ENCODE results near the gene QRSL1.
"Not testable (repeated sequence)": the region's sequence is repeated elsewhere in the genome, so short reads cannot be mapped to it uniquely, and the experiment has no call there.

Gene QRSL1, protein sequence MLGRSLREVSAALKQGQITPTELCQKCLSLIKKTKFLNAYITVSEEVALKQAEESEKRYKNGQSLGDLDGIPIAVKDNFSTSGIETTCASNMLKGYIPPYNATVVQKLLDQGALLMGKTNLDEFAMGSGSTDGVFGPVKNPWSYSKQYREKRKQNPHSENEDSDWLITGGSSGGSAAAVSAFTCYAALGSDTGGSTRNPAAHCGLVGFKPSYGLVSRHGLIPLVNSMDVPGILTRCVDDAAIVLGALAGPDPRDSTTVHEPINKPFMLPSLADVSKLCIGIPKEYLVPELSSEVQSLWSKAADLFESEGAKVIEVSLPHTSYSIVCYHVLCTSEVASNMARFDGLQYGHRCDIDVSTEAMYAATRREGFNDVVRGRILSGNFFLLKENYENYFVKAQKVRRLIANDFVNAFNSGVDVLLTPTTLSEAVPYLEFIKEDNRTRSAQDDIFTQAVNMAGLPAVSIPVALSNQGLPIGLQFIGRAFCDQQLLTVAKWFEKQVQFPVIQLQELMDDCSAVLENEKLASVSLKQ

DNA sequence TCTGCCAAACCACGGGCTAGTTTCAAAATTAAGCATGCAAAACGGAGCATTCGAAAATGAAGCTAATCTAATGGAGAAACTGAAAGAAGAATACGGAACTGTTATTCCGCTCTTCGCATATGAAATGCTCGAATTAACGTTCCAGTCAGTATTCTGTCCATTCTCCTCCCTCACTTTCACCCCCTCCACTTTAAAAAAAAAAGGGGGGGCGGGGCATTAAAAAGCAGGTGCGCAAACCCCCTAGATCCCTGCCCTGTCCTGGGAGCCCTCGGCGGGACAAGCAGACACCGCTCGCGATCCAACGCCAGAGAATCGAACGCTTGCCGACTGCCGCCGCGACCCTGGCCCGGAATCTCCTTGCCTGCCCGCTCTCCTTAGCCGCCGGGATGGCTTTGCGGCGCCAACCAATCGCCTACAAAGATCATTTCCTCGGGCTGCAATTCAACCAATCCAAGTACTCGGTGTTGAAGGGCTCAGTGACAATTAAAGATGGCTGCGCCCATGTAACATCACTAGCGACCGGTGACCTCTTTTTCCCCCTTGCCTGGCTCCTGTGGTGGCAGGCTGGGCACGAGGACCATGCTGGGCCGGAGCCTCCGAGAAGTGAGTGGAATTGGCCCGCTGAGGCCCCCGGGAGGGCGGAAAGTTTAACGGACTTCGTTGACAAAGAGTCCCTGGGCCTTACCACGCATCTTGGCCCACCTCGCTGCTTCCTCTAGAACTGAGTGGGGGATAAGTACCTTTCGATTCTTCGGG lies at the start of gene QRSL1, which contains the start of gene RTN4IP1:
QRSL1 (plus strand) TSS at position 476 of the 756 bp plus-strand sequence; CDS start at position 580, 104 bp downstream.
RTN4IP1 (minus strand) TSS at position 396 of the 756 bp plus-strand sequence. CDS start 477 bp downstream, outside the sequence.
- peak; percentile 95 for DNase-seq

DNA sequence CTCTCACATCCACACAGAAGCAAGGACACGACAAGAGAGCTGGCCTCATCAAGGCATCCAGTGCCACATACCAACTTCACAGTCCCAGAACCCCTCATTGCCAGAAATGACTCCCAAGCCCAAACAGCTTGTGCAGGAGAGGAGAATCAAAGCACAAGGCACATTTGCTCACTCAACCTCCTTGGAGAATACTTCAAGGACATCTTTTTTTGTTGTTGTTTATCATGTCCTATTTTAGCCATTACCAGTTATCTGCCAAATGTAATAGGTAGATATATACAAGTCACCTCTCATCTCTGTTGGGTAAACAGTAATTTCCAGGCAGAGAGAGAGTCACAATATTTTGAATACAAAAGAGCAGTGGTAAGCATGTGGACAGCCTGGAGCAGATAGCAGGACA lies 47.9 kb upstream of the QRSL1 start:
- no peak for DNase-seq

DNA sequence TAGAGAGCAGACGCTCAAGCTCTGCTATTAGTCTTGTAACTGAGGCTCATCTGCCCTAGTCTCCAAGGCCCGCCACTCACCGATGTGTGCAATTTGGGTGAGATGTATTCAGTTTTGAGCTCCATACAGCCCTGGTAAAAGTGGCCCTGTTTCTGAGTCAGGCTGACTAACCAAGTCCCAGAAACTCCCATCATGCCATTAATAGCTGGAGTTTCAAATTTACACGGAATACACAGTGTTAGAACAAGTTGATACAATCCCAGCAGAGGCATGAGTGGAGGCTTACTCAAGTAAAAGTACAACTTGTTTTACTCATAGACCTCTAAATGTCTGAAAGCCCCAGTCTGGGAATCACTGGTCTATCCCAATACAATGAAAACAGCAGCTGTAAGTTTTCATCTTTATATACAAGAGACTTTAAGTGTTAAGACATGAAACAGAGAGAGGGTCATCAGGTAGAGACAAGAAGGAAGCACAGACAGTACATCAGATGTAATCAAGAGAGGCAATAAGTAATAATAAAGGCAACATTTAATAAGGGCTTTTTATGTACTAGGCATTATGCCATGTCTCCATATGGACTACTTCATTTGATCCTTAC lies 42.5 kb upstream of the QRSL1 start:
- no peak for DNase-seq

DNA sequence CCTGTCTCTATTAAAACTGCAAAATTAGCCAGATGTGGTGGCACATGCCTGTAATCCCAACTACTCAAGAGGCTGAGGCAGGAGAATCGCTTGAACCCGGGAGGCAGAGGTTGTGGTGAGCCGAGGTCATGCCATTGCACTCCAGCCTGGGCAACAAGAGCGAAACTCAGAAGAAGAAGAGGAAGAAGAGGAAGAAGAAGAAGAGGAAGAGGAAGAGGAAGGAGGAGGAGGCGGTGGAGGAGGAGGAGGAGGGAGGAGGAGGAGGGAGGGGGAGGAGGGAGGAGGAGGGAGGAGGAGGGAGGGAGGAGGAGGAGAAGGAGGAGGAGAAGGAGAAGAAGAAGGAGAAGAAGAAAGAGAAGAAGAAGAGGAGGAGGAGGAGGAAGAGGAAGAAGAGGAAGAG lies 40.4 kb upstream of the QRSL1 start:
- not testable (repeated sequence) for DNase-seq

DNA sequence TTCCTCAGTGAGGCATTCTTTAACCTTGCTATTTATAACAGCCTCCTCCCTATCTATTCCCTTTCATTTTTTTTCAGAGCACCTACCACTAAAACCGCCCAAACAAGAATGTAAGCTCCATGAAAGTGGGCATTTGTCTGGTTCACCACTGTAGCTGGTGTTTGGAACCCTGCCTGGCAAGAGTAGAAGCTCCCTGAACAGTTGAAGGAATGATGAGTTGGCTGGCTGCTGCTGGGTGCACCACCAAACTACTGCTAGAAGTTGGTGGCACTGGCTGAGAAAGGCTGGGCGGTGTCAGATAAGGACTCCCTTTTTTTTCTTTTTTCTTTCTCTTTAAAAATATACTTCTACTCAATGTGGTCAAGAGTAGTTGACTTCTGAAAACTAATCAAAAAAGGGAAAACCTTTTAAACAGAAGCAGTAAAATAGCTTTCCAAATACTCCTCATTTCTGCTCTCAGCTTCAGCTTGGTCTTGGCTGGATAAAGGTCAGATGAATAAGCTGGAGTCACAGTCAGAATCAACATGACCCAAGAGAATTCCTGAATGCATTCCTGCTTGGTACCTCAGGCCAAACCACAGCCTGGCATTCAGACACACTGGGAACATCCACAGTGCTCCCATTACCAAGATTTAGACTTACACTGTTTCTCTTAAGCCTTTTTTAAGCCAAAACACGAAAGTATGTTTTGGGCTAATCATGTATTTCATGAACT lies 38.1 kb upstream of the QRSL1 start:
- DNase-seq, result no peak

DNA sequence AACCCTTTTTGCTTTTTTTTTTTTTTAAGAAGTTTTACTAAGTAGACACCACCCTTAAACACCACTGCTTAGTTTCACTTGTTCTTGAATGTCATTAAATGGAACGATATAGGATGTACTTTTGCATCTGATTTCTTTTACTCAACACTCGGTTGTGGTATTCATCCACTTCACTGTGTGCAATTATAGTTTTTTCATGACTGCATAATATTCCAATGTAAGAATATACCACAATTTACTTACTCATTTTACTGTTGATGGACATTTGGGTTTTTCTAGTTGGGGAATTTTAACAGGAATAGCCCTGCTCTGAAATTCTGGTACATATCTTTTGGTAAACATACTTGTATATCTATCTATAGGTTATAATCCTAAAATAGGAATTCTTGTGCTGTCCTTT lies 29.9 kb upstream of the QRSL1 start:
- DNase-seq, result no peak

DNA sequence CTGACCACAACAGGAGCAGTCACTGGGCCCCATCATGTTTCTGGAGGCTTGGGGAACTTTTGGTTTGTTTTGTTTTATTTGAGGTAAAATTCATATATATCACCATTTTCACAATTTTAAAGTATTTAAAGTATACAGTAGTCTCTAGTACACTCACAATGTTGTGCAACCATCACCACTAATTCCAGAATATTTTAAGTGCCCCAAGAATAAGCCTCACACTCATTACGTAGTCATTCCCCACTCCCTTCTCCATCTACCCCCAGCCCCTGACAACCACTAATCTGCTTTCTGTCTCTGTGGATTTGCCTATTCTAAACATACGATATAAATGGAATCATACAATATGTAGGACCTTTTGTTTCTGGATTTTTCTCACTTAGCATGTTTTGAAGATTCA lies 29.0 kb upstream of the QRSL1 start:
- no peak for DNase-seq

DNA sequence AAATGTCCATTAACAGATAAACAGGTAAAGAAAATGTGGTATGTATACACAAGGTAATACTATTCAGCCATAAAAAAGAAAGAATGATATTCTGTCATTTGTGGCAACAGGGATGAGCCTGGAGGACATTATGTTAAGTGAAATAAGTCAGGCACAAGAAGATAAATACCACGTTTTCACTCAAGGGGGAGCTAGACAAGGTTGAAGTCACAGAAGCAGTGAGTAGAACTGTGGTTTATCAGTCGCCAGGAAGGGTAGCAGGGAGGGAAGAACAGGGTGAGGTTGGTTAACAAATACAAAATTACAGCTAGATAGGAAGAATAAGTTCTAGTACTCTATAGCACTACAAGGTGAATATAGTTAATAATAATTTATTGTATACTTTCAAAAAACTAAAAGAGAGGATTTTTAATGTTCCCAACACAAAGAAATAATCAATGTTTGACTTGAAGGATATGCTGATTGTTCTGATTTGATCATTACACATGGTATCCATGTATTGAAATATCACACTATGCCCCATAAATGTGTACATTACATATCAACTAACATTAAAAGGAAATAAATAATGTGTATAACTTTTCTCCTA lies 21.2 kb upstream of the QRSL1 start:
- DNase-seq, result peak; percentile 74

DNA sequence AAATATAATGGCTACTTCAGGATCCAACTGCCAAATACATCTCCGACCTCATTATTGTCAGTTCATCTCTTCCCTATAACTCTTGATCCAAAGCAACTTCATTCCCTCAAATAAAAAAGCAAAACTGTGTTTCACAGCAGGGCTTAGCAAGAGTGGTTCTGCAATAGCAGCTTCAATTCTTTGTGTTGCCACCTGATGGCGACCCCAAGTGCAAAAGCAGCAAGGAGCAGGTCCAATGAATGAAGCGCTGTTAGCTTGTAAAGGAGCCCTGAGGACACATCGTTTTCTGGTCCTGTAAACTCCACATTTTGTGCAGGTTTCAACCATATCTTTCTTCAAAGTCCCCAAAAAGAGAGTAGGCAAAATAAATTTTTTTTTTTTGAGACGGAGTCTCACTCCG lies 19.7 kb upstream of the QRSL1 start:
- DNase-seq, result peak; percentile 48

DNA sequence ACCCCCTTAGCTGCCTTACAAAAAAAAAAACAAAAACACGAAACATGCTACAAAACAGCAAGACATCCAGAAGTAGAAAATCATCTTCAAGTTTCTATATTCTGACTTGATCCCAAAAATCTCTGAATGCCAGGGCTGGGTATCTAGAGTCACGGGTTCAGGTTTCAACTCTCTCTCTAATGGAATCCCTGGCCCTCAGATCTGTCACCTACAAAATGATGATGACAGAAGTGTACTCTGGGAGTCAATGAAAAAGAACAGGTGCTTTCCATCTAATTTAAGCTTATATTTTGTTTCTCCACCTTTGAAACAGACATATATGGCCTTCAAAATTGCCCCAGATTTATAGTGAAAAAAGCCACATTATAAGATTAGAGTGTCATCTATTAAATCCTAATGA lies 18.3 kb upstream of the QRSL1 start:
- no peak for DNase-seq

DNA sequence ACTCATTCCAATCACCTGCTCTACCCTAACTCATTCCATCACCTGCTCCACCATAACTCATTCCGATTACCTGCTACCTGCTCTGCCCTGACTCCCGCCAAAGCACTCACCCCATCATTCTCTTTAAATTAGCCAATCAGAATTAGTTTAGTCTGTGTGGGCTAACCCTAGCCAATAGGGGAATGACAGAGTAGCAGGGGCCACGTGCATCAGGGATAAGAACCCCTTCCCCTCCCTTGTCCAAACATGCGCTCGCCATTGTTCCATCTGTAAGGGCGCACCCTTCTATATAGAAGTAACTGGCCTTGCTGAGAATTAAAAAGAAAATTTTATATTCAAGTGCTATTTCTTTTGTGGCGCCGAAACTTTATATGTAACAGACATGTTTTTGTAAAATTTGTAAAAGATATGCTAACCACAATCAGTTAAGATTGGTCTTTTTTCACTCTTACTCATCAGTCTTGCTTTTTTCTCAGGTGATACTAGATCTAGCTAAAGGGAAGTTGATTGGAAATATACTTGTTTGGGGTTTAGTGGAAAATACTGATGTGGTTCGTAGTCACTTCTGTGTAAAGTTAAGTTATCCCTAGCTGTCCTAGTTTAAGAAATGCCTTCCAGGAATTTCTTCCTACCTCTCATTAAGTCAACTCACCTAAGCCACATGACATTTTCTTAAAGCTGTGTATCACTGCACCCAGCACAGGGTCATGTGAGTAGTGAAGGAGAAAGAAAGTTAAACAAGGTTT lies 16.5 kb upstream of the QRSL1 start:
- DNase-seq, result peak; percentile 63

DNA sequence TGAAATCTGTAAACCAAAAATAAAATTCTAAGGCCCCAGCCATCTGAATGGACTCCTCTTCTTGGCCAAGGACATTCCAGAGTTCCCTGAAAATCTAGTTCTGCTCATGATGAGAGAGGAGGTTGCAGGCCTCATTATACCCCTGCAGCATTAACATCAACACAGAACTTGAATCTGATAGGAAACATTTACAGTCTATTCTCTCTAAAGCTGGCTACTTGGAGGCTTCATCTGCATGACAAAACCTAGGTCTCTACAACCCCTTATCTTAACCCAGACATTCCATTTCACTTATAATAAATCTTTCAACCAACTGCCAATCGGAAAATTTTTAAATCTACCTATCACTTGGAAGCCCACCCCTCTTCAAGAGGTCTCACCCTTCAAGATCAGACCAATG lies 15.8 kb upstream of the QRSL1 start:
- DNase-seq, result no peak

DNA sequence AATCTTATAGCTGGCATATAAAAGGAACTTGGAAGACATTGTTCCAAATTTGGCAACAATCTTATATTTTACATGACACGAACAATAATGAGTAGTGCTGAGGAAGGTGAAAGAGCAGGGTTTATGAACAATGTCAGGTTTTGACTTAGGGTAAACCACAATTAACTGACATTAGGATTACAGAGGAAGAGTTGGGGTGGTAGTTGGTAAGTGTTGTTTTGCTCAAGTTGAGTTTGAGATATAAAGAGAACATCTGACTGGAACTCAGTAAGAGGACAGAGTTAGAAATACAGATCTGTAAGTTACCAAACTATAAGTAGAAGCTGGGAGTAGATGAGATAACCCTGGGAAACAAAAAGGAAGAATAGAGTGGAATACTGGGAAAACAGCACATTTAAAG lies 15.2 kb upstream of the QRSL1 start:
- DNase-seq, result peak; percentile 83

DNA sequence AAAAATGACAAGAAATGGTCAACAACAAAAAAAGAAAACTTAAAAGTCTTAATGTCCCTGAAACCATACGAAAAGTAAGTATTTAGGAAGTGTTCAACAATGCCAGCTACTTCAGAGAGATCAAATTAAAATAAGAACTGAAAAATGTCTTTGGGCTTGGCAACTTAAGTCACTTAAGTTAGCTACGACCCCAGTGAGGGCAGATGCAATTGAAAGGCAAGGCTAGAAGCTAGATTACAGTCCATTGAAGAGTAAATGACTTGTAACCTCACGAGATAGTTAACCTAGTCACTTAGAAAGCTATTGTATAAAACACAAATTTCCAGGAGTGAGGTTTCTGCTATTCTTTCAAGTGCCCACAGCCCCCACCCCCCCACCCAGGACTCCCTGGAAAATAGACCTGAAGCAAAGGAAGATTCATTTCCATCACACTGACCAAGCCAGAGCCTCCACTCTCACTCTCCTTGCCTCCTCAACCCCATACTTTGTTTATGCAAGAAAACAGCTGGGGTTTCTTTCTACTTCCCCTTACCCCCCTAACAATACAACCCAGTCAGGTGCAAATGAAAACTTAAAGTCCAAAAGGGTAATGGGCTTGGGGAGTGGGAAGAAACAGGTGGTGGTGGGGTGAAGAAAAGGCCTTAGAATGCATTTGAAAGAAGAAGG lies 14.7 kb upstream of the QRSL1 start:
- no peak for DNase-seq

DNA sequence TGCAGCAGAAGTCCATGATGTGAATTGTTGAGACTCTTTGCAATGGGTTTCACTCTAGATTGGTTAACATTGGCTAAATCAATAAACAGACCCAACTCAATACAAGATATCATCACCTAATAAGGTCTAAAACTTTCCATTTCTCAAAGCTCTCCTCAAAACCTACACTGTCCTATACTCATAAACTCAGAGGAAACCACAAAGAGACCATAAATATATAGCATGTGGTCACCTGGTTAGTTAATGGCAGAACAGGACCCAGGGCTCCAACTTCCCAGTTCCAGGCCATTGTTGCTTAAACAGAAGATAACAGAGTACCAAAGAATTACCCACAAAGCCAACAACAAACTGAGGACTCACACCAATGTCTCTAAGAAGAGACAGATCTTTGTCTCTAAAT lies 12.1 kb upstream of the QRSL1 start:
- DNase-seq, result no peak

DNA sequence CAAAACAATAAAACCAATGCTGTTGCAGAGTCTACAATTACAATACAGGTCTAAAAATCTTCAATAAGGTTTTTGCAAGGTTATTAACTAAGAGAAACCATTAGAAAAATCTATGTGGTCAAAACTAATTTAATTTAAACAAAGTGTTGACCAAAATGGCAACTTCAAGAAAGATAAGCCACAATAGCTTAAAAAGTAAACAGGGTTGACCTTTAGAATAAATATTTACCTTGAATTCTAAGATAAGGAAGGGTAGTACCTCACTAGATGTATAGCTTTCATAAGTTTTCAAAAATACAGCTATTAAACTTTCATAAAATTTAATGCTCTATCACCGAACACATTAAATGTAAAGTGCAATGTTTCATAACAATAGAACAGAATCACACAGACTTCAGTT lies 11.5 kb upstream of the QRSL1 start:
- DNase-seq, result no peak

DNA sequence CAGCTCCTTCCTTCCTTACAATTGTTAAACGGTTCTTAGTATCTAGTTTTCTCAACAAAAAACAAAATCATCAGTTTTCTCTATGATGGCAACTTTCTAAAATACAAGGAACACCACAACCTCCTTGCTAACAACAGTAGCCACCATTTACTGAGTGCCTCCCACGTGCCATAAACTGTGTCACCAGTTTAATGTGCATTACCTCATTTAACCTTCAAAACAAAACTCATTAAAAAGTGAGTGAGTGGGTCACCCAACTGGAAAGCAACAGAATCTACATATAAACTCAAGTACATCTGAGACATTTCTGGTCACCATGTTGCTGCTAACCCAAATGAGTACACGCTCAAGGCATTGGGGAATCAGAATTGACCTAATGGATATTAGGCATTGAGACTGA lies 11.1 kb upstream of the QRSL1 start:
- no peak for DNase-seq

DNA sequence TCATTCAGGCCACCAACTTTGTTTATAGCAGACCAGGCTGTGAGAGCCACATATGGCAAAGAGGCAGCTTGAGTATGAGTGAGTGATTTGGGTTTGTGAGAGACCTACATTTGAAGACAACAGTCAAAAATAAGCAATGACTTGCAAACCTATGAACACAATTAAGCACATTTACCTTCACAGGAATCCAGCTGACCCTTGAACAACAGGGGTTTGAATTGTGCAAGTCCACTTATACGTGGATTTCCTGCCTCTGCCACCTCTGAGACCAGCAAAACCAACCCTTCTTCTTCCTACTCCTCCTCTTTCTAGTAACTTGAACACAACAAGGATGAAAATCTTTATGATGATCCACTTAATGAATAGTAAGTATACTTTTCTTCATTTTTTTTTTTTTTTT lies 10.2 kb upstream of the QRSL1 start:
- no peak for DNase-seq

DNA sequence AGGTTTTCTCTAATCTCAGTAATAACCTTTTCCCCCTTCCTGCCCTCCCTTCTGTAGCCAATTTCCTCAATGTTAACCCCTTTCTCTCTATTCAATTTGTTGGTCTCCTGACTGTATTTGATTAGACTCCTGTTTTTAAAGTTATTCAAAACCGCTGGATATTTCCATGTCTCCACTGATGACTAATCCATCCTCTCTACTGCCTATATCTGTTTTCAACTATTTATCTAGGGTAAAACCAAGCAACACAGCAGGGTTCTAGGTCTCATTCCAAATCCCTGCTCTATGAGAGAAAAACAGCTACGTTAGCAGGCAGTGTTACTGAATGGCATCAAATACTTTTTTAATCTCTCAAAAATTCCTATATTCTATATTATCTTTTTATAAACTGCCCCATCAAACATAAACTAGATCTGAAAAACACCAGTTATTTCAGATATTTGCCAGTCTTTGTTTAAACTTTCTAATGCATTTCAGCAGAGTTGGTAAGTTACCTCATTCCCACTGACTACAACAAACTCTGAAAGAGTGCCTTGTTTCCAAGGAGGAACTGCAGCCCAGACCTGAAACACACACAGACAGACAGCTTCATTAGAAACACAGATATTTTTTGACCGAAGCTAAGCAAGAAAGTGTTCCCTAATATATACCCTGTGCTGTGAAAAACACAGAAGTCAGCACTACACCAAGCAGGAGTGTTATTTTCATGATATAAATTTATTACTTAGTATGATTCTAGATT lies 8.3 kb upstream of the QRSL1 start:
- DNase-seq, result no peak

DNA sequence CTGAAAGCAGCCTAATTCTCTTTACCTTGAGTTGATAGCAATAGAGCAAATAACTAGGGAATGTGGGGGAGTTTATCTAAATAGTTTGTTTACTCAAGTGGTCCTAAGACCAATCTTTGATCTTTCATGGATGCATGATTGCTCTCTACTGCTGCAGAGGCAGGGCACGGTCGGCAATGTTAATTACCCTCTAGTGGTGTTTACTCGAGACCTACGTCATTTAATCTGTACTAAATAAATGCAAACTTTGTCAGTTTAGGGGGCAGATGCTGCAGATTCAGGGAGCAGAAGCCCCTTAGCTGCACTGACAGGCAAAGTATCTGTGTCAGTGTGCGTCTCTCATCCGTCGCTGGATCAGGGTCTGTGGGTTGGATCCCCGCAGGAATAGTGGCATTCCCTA lies 7.0 kb upstream of the QRSL1 start:
- no peak for DNase-seq
